ENCODE measurements around the gene BTBD9.

Gene BTBD9

GRCh38 chr6:38487423-38487822, 152.3 kb downstream of the BTBD9 start:
- H3K27me3 ChIP-seq (ENCODE audit: control insufficient read depth, low read length): no peaks in the 10 kb centered on the region
- TF ChIP-seq, protein P1, sequence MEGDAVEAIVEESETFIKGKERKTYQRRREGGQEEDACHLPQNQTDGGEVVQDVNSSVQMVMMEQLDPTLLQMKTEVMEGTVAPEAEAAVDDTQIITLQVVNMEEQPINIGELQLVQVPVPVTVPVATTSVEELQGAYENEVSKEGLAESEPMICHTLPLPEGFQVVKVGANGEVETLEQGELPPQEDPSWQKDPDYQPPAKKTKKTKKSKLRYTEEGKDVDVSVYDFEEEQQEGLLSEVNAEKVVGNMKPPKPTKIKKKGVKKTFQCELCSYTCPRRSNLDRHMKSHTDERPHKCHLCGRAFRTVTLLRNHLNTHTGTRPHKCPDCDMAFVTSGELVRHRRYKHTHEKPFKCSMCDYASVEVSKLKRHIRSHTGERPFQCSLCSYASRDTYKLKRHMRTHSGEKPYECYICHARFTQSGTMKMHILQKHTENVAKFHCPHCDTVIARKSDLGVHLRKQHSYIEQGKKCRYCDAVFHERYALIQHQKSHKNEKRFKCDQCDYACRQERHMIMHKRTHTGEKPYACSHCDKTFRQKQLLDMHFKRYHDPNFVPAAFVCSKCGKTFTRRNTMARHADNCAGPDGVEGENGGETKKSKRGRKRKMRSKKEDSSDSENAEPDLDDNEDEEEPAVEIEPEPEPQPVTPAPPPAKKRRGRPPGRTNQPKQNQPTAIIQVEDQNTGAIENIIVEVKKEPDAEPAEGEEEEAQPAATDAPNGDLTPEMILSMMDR (IDR thresholded peaks at IDR 0.05; ENCODE audit: low read depth, low read length, poor library complexity, severe bottlenecking): no peak
- TF ChIP-seq EZH2phosphoT487 (IDR thresholded peaks at IDR 0.05; ENCODE audit: borderline replicate concordance, low read length): no peak
- no peak overlapping the region for H3K4me2 ChIP-seq (ENCODE audit: low read length)
- H3K27ac ChIP-seq (ENCODE audit: low read depth, low read length): no peak overlapping the region
- no peaks in the 10 kb centered on the region for H3K4me1 ChIP-seq (ENCODE audit: control insufficient read depth, low read length)
- H3K9me2 ChIP-seq (replicated peaks; ENCODE audit: control insufficient read depth, low read length): no peaks in the 10 kb centered on the region
- H4K20me1 ChIP-seq (ENCODE audit: control insufficient read depth, insufficient read depth, low read depth, low read length): no peaks in the 10 kb centered on the region
- H3K4me3 ChIP-seq (ENCODE audit: low read length): no peak overlapping the region
- H3K79me2 ChIP-seq (ENCODE audit: control insufficient read depth, low read length): no peaks in the 10 kb centered on the region
- no peaks in the 10 kb centered on the region for H3F3A ChIP-seq (ENCODE audit: control insufficient read depth, insufficient read depth)
- no peaks in the 10 kb centered on the region for H3K36me3 ChIP-seq (ENCODE audit: control insufficient read depth, low read length)
- H3K9me3 ChIP-seq (ENCODE audit: control insufficient read depth, insufficient read depth, low read length): no peaks in the 10 kb centered on the region

- TF ChIP-seq EZH2phosphoT487 (IDR thresholded peaks at IDR 0.05; ENCODE audit: borderline replicate concordance, low read length): no peak
- TF ChIP-seq, protein P1 (IDR thresholded peaks at IDR 0.05; ENCODE audit: low read depth, low read length, poor library complexity, severe bottlenecking): no peak
- H3K79me2 ChIP-seq (ENCODE audit: control insufficient read depth, low read length): no peaks in the 10 kb centered on the region
- no peaks in the 10 kb centered on the region for H4K20me1 ChIP-seq (ENCODE audit: control insufficient read depth, insufficient read depth, low read depth, low read length)
- H3K27me3 ChIP-seq (ENCODE audit: control insufficient read depth, low read length): no peaks in the 10 kb centered on the region
- H3K4me3 ChIP-seq (ENCODE audit: low read length): no peak overlapping the region
- H3K4me2 ChIP-seq (ENCODE audit: low read length): no peak overlapping the region
- H3K36me3 ChIP-seq (ENCODE audit: control insufficient read depth, low read length): no peaks in the 10 kb centered on the region
- no peaks in the 10 kb centered on the region for H3K9me2 ChIP-seq (replicated peaks; ENCODE audit: control insufficient read depth, low read length)
- H3F3A ChIP-seq (ENCODE audit: control insufficient read depth, insufficient read depth): no peaks in the 10 kb centered on the region
- H3K4me1 ChIP-seq (ENCODE audit: control insufficient read depth, low read length): no peaks in the 10 kb centered on the region
- no peaks in the 10 kb centered on the region for H3K9me3 ChIP-seq (ENCODE audit: control insufficient read depth, insufficient read depth, low read length)
- no peak overlapping the region for H3K27ac ChIP-seq (ENCODE audit: low read depth, low read length)
These were observed 154.2 kb downstream of the BTBD9 start for GRCh38 chr6:38485488-38485887.

GRCh38 chr6:38484656-38485055, 155.1 kb downstream of the BTBD9 start:
- TF ChIP-seq EZH2phosphoT487 (IDR thresholded peaks at IDR 0.05; ENCODE audit: borderline replicate concordance, low read length): no peak
- TF ChIP-seq, protein P1 (IDR thresholded peaks at IDR 0.05; ENCODE audit: low read depth, low read length, poor library complexity, severe bottlenecking): no peak
- Histone ChIP-seq H3K4me2 (ENCODE audit: low read length) (no peak overlapping the region), H3F3A (ENCODE audit: control insufficient read depth, insufficient read depth) (no peaks in the 10 kb centered on the region), H3K4me3 (ENCODE audit: low read length) (no peak overlapping the region), H3K36me3 (ENCODE audit: control insufficient read depth, low read length) (no peaks in the 10 kb centered on the region), H3K4me1 (ENCODE audit: control insufficient read depth, low read length) (no peaks in the 10 kb centered on the region), H3K9me2 (replicated peaks; ENCODE audit: control insufficient read depth, low read length) (no peaks in the 10 kb centered on the region), H4K20me1 (ENCODE audit: control insufficient read depth, insufficient read depth, low read depth, low read length) (no peaks in the 10 kb centered on the region), H3K79me2 (ENCODE audit: control insufficient read depth, low read length) (no peaks in the 10 kb centered on the region), H3K27ac (ENCODE audit: low read depth, low read length) (no peak overlapping the region), H3K9me3 (ENCODE audit: control insufficient read depth, insufficient read depth, low read length) (no peaks in the 10 kb centered on the region), H3K27me3 (ENCODE audit: control insufficient read depth, low read length) (no peaks in the 10 kb centered on the region)

DNA sequence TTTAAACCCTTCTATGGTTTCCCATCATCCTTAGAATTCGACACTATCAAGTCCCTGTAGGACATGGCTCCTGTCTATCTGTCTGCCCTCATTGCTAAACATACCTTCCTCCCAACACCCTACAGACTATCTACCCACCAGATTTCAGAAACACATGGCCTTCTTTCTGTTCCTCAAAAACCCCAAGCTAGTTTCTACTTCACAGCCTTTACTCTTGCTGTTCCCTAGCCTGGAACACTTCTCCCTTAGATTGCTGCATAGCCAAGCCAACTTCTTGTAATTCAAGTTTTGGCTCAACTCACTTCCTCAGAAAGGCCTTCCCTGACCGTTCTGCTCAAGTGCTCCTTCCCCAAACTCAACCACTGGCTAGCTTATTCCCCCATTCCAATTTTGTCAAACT, 156.2 kb downstream of the BTBD9 start:
- Histone ChIP-seq H3K4me1 (ENCODE audit: control insufficient read depth, low read length) (no peaks in the 10 kb centered on the region), H3K4me2 (ENCODE audit: low read length) (no peak overlapping the region), H3K36me3 (ENCODE audit: control insufficient read depth, low read length) (no peaks in the 10 kb centered on the region), H3K27ac (ENCODE audit: low read depth, low read length) (no peak overlapping the region), H3F3A (ENCODE audit: control insufficient read depth, insufficient read depth) (no peaks in the 10 kb centered on the region), H3K79me2 (ENCODE audit: control insufficient read depth, low read length) (no peaks in the 10 kb centered on the region), H3K4me3 (ENCODE audit: low read length) (no peak overlapping the region), H3K9me2 (replicated peaks; ENCODE audit: control insufficient read depth, low read length) (no peaks in the 10 kb centered on the region), H4K20me1 (ENCODE audit: control insufficient read depth, insufficient read depth, low read depth, low read length) (no peaks in the 10 kb centered on the region), H3K27me3 (ENCODE audit: control insufficient read depth, low read length) (no peaks in the 10 kb centered on the region), H3K9me3 (ENCODE audit: control insufficient read depth, insufficient read depth, low read length) (no peaks in the 10 kb centered on the region)
- TF ChIP-seq EZH2phosphoT487 (IDR thresholded peaks at IDR 0.05; ENCODE audit: borderline replicate concordance, low read length): no peak
- TF ChIP-seq, protein P1 (IDR thresholded peaks at IDR 0.05; ENCODE audit: low read depth, low read length, poor library complexity, severe bottlenecking): no peak

Measured in DOHH2 (cell line).